Common myeloid progenitor, CD34-positive (primary cell): ENCODE data around the gene RASA1. TPM values are rescaled to one million over a fixed set of nuclear protein-coding genes. Genes with fewer than 3 reads are reported as not detected.

Experiments used
- CTCF ChIA-PET: fragments of 350-600 bp; sonication (Branson Sonifier 250); formaldehyde crosslinking; loops from one replicate; lab custom pipeline; 2021; ENCODE audit warnings: antibody characterized with exemption; lab: Charles Lee
- POLR2A ChIA-PET: fragments of 350-600 bp; sonication (Branson Sonifier 250); formaldehyde crosslinking; loops from one replicate; lab custom pipeline; 2021; ENCODE audit warnings: antibody characterized with exemption; lab: Charles Lee
- DNase-seq, 3 donors: peaks; one replicate each; pipeline versions ENCODE4 v3.0.0 to v3.0.0-alpha.2; 2013
- H3K27ac ChIP-seq, 2 experiments: 1 replicate in 1 of 2; 2 replicates in 1 of 2; pipeline ENCODE4 v1.7.0; 2013; ENCODE audit warnings: inconsistent platforms in 2 of 2, low read length in 2 of 2, mild to moderate bottlenecking in 2 of 2, low read depth in 1 of 2, moderate library complexity in 1 of 2; ENCODE audit not compliant: severe bottlenecking in 2 of 2, insufficient read depth in 1 of 2, poor library complexity in 1 of 2
- H3K27me3 ChIP-seq, 5 experiments: replicated peaks in 2 of 5; 1 replicate in 3 of 5; 2 replicates in 2 of 5; pipeline versions ENCODE4 v1.6.1 to v1.7.0; 2013; ENCODE audit warnings: low read length in 4 of 5, mild to moderate bottlenecking in 2 of 5, moderate library complexity in 2 of 5, inconsistent platforms in 1 of 5; ENCODE audit not compliant: insufficient read depth in 5 of 5, control insufficient read depth in 4 of 5
- H3K36me3 ChIP-seq, 4 experiments: 1 replicate in 2 of 4; 2 replicates in 2 of 4; pipeline versions ENCODE4 v1.6.1 to v1.7.0; 2013; ENCODE audit warnings: low read length in 3 of 4, control low read depth in 1 of 4, mild to moderate bottlenecking in 1 of 4; ENCODE audit not compliant: control insufficient read depth in 4 of 4, insufficient read depth in 4 of 4
- H3K4me1 ChIP-seq, 4 experiments: 1 replicate in 3 of 4; 2 replicates in 1 of 4; pipeline versions ENCODE4 v1.6.1 to v1.7.1; 2013; ENCODE audit warnings: low read length in 3 of 4, mild to moderate bottlenecking in 3 of 4, control low read depth in 1 of 4, inconsistent platforms in 1 of 4, moderate library complexity in 1 of 4; ENCODE audit not compliant: control insufficient read depth in 4 of 4, insufficient read depth in 4 of 4; ENCODE audit errors: control extremely low read depth in 1 of 4
- H3K4me3 ChIP-seq, 7 experiments: 1 replicate in 4 of 7; 2 replicates in 3 of 7; pipeline versions ENCODE4 v1.5.1 to v1.7.0; 2013; ENCODE audit warnings: mild to moderate bottlenecking in 7 of 7, low read length in 6 of 7, moderate library complexity in 6 of 7, inconsistent platforms in 2 of 7, low read depth in 2 of 7, control low read depth in 1 of 7; ENCODE audit not compliant: insufficient read depth in 4 of 7, control insufficient read depth in 1 of 7; ENCODE audit errors: extremely low read depth in 1 of 7
- H3K9me3 ChIP-seq, 5 experiments: 1 replicate in 4 of 5; 2 replicates in 1 of 5; pipeline versions ENCODE4 v1.6.1 to v1.7.1; 2013; ENCODE audit warnings: low read length in 4 of 5, mild to moderate bottlenecking in 2 of 5, inconsistent platforms in 1 of 5, low read depth in 1 of 5, moderate library complexity in 1 of 5; ENCODE audit not compliant: control insufficient read depth in 4 of 5, insufficient read depth in 2 of 5; ENCODE audit errors: control extremely low read depth in 1 of 5
- WGBS: methylation state at CpG from one replicate; pipeline ENCODE4 v1.1.5; 2013; ENCODE audit not compliant: insufficient coverage; 5-methylcytosine and 5-hydroxymethylcytosine counted together
- polyA plus RNA-seq: library from polyadenylated mRNA; unstranded; fragments of 120-200 nt; gene quantifications from one replicate; pipeline ENCODE4 v1.2.1, GENCODE V29; 2013

RASA1 gene
- polyA plus RNA-seq: 35.7 TPM

GRCh38 chr5:87267574-87268125, at the start of gene RASA1:
TSS of gene RASA1 (plus strand) at chr5:87267883. CDS start at chr5:87268452, 569 bp downstream.
- Histone ChIP-seq H3K9me3 (no peaks in the 10 kb centered on the region), H3K4me3 (peak within 1 kb of the TSS; percentile 83 to 96 (median 92)), H3K27ac (peak within 1 kb of the TSS; percentile 74 to 82), H3K36me3 (peaks cover 0 to 3% (median under 1%) of the 10 kb centered on the region in 4 experiments), H3K27me3 (no peaks in the 10 kb centered on the region), H3K4me1 (peaks cover 4 to 20% (median 15%) of the 10 kb centered on the region in 4 experiments)
- ChIA-PET CTCF (no interaction called here), POLR2A (interaction anchor here (0.7 kb wide), 1 partner anchor 16 kb away, joined by 3 read pairs; no protein-coding TSS in a partner anchor)
- 0% methylated on average over 36 of the region's 46 CpGs for WGBS
- peak; percentile 82 to 93 (median 91) for DNase-seq

- Histone ChIP-seq H3K27ac (no peak overlapping the region), H3K27me3 (no peaks in the 10 kb centered on the region), H3K9me3 (no peaks in the 10 kb centered on the region), H3K4me3 (no peak overlapping the region), H3K4me1 (peaks cover 0 to 7% (median 4%) of the 10 kb centered on the region in 4 experiments), H3K36me3 (no peaks in the 10 kb centered on the region)
- WGBS: no CpG with 5 or more reads among the region's 2 CpGs
- ChIA-PET POLR2A (no interaction called here), CTCF (no interaction called here)
- no peak for DNase-seq
These were observed 37.9 kb upstream of the RASA1 start for GRCh38 chr5:87229780-87230179.

GRCh38 chr5:87231037-87231808, 36.5 kb upstream of the RASA1 start:
- no peak overlapping the region for H3K4me3 ChIP-seq
- CTCF ChIA-PET: interaction anchor here (1.1 to 1.4 kb wide), 2 partner anchors 20 to 132 kb away, joined by 3 read pairs; no protein-coding TSS in a partner anchor
- H3K36me3 ChIP-seq: no peaks in the 10 kb centered on the region
- peak in 2 of 3 donors; percentile 20 to 35 for DNase-seq
- H3K9me3 ChIP-seq: no peaks in the 10 kb centered on the region
- WGBS: 100% methylated on average over 1 of the region's 5 CpGs
- H3K4me1 ChIP-seq: peaks cover 0 to 7% (median 4%) of the 10 kb centered on the region in 4 experiments
- no peaks in the 10 kb centered on the region for H3K27me3 ChIP-seq
- POLR2A ChIA-PET: no interaction called here
- H3K27ac ChIP-seq: no peak overlapping the region

- CTCF ChIA-PET: interaction anchor here (1.1 kb wide), 1 partner anchor 15 kb away, joined by 3 read pairs; no protein-coding TSS in a partner anchor
- 100% methylated on average over 1 of the region's 2 CpGs for WGBS
- Histone ChIP-seq H3K36me3 (no peaks in the 10 kb centered on the region), H3K9me3 (no peaks in the 10 kb centered on the region), H3K27me3 (no peaks in the 10 kb centered on the region), H3K27ac (no peak overlapping the region), H3K4me3 (no peak overlapping the region), H3K4me1 (peaks cover 0 to 7% (median 4%) of the 10 kb centered on the region in 4 experiments)
- no peak for DNase-seq
- POLR2A ChIA-PET: no interaction called here
These were observed 34.5 kb upstream of the RASA1 start for GRCh38 chr5:87233143-87233542.

- no peaks in the 10 kb centered on the region for H3K27me3 ChIP-seq
- DNase-seq: no peak
- peaks cover 0 to 12% (median 2%) of the 10 kb centered on the region in 4 experiments for H3K4me1 ChIP-seq
- no peak overlapping the region for H3K4me3 ChIP-seq
- H3K9me3 ChIP-seq: no peaks in the 10 kb centered on the region
- no peak overlapping the region for H3K27ac ChIP-seq
- no peaks in the 10 kb centered on the region for H3K36me3 ChIP-seq
- WGBS: 100% methylated on average over 1 of the region's 2 CpGs
- ChIA-PET CTCF (no interaction called here), POLR2A (no interaction called here)
These were observed 26.1 kb upstream of the RASA1 start for GRCh38 chr5:87241555-87241954.

- no peak overlapping the region for H3K4me3 ChIP-seq
- 17% methylated on average over 1 of the region's 1 CpG for WGBS
- POLR2A ChIA-PET: no interaction called here
- no peaks in the 10 kb centered on the region for H3K36me3 ChIP-seq
- no peaks in the 10 kb centered on the region for H3K27me3 ChIP-seq
- CTCF ChIA-PET: no interaction called here
- H3K9me3 ChIP-seq: no peaks in the 10 kb centered on the region
- DNase-seq: no peak
- peaks cover 0 to 12% (median 2%) of the 10 kb centered on the region in 4 experiments for H3K4me1 ChIP-seq
- no peak overlapping the region for H3K27ac ChIP-seq
These were observed 25.4 kb upstream of the RASA1 start for GRCh38 chr5:87242242-87242641.
